Adrenal gland (tissue), 12 donors: Measurements from ENCODE around the gene AVPR1A. TPM values are rescaled to one million over a fixed set of nuclear protein-coding genes. Genes with fewer than 3 reads are reported as not detected.

ENCODE experiments used
- DNase-seq, 7 donors: peaks; one replicate each; pipeline ENCODE4 v3.0.0-alpha.2; 2019 to 2020
- H3K27ac ChIP-seq, 5 donors: fragments of 200-600 bp; sonication (generic) in 4 of 5; 1 replicate in 3 of 5; 2 replicates in 2 of 5; pipeline versions ENCODE4 v1.5.1 to v1.8.0; 2016 to 2020; ENCODE audit warnings: mild to moderate bottlenecking in 1 of 5
- H3K27me3 ChIP-seq: fragments of 200-600 bp; 2 replicates; pipeline ENCODE4 v1.8.0; 2021
- H3K36me3 ChIP-seq, 2 donors: fragments of 200-600 bp; replicated peaks in 1 of 2; 1 replicate in 1 of 2; 2 replicates in 1 of 2; pipeline versions ENCODE4 v1.5.1 to v1.8.0; 2018 to 2022
- H3K4me1 ChIP-seq, 2 donors: fragments of 200-600 bp; replicated peaks in 1 of 2; 1 replicate in 1 of 2; 2 replicates in 1 of 2; pipeline versions ENCODE4 v1.5.1 to v1.8.0; 2018 to 2021
- H3K4me3 ChIP-seq, 4 donors: fragments of 200-600 bp; sonication (generic) in 3 of 4; one replicate each; pipeline ENCODE4 v1.5.1; 2016 to 2018
- H3K9me3 ChIP-seq, 3 donors: fragments of 200-600 bp; sonication (generic) in 1 of 3; replicated peaks in 1 of 3; 1 replicate in 2 of 3; 2 replicates in 1 of 3; pipeline versions ENCODE4 v1.5.1 to v1.8.0; 2016 to 2021
- POLR2A ChIP-seq, 2 donors: fragments of 450-650 bp; IDR thresholded peaks; one replicate each; pipeline ENCODE4 v1.6.1; 2017; ENCODE audit warnings: antibody characterized with exemption in 2 of 2, mild to moderate bottlenecking in 2 of 2, moderate library complexity in 1 of 2
- WGBS, 4 donors: extraction: QIAGEN DNeasy Blood & Tissue Kit in 2 of 4; methylation state at CpG; one replicate each; pipeline versions ENCODE4 v1.1.5 to v1.1.7; 2013 to 2017; 5-methylcytosine and 5-hydroxymethylcytosine counted together
- intact Hi-C, 2 donors: fragments of 100-400 bp; cut with DNase I; formaldehyde crosslinking; loops; one replicate each; pipeline versions ENCODE4 v1.14.1 to v1.15.0; 2022 to 2023
- polyA plus RNA-seq, 3 donors: library from polyadenylated mRNA; stranded (reverse); fragments of 200-250 nt in 2 of 3; fragments of 350-450 nt in 1 of 3; fragmentation: Illumina TruSeq in 1 of 3; extraction: RNeasy Lipid Tissue Mini Kit (QIAGEN cat#74804) in 1 of 3; gene quantifications; one replicate each; pipeline ENCODE4 v1.2.3, GENCODE V29; 2013 to 2014
- total RNA-seq, 9 donors: library from RNA; depleted of rRNA in 4 of 9; stranded (reverse); fragments of >200 nt in 4 of 9; fragments of 120-200 nt in 1 of 9; fragmentation: NEBNext Ultra II Directional in 1 of 9; extraction: Animal tissue kit (Norgen Biotek cat#: 25700) in 1 of 9; gene quantifications; one replicate each; pipeline versions ENCODE4 v1.1.0 to v1.2.4, GENCODE V29; 2013 to 2023
- TF ChIP-seq, protein P1 (sequence below), 6 experiments: fragments of 450-650 bp in 4 of 6; fragments of 200-600 bp in 2 of 6; sonication (generic) in 1 of 6; IDR thresholded peaks; 1 replicate in 5 of 6; 2 replicates in 1 of 6; pipeline versions ENCODE4 v1.5.1 to v1.8.0; 2016 to 2021; ENCODE audit warnings: antibody characterized with exemption in 6 of 6, mild to moderate bottlenecking in 2 of 6, moderate library complexity in 1 of 6
- donor health status: healthy with polysubstance abuse.
- donor health status: Bipolar disorder and iron deficiency.
- donor health status: DM: yes; HTN: yes; CAD: no.
- donor health status: DM: no; HTN: no; CAD: no.
- donor health status: DM: no; HTN: no; CAD: no.
- donor health status: DM: yes; HTN: yes; CAD: no.

AVPR1A gene
- total and polyA plus RNA-seq, 12 donors: 1.2 to 273 (median 124) TPM

DNA sequence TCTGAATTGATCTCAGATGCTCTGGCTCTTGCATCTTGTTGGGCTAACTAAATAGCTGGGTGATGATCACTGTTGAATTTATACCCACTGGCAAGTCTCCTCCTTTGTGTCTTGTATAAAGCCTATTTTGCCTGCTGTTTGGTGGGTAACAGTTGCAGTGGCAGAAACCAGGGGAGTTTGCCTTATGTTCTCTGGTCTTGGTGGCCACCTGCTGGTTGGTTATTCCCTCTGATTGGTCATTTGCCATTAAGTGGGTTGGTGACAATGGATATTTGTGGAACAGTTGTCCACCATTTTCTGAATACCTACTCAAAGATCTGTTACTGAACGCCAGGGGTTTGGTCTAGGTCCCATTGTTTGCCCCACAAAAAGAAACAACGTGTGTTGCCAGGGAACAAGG lies 52.1 kb downstream of the AVPR1A start:
- H3K27ac ChIP-seq: no peak overlapping the region
- no peaks in the 10 kb centered on the region for H3K4me1 ChIP-seq
- TF ChIP-seq, protein P1, sequence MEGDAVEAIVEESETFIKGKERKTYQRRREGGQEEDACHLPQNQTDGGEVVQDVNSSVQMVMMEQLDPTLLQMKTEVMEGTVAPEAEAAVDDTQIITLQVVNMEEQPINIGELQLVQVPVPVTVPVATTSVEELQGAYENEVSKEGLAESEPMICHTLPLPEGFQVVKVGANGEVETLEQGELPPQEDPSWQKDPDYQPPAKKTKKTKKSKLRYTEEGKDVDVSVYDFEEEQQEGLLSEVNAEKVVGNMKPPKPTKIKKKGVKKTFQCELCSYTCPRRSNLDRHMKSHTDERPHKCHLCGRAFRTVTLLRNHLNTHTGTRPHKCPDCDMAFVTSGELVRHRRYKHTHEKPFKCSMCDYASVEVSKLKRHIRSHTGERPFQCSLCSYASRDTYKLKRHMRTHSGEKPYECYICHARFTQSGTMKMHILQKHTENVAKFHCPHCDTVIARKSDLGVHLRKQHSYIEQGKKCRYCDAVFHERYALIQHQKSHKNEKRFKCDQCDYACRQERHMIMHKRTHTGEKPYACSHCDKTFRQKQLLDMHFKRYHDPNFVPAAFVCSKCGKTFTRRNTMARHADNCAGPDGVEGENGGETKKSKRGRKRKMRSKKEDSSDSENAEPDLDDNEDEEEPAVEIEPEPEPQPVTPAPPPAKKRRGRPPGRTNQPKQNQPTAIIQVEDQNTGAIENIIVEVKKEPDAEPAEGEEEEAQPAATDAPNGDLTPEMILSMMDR (IDR thresholded peaks at IDR 0.05): no peak
- TF ChIP-seq POLR2A (IDR thresholded peaks at IDR 0.05): no peak
- no peak for DNase-seq
- H3K4me3 ChIP-seq: no peak overlapping the region
- H3K36me3 ChIP-seq: no peaks in the 10 kb centered on the region
- H3K9me3 ChIP-seq: no peaks in the 10 kb centered on the region
- H3K27me3 ChIP-seq: no peaks in the 10 kb centered on the region
- WGBS, 4 donors: 80 to 89% (median 87%) methylated on average over 2 of the region's 2 CpGs
- intact Hi-C loops: no loop called here

DNA sequence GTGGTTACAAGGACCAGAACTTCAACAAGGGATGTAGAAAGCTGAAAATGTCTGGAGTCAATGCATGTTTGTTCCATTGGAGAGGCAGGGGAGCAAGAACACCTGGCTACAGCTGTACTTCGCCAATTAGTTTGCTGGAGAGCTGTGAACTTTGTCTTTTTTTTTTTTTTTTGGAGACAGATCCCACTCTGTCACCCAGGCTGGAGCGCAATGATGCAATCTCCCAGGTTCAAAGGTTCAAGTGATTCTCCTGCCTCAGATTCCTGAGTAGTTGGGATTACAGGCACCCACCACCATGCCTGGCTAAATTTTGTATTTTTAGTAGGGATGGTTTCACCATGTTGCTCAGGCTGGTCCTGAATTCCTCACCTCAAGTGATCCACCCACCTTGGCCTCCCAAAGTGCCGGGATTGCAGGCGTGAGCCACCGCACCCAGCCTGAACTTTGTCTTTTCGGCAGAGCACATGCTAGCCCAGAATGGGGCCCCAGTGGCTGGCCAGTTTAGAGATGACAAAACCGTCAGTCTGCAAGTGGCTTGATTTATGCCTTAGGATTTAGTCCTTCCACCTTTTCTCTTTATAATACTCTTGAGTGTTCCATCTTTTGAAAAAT lies 55.5 kb downstream of the AVPR1A start:
- H3K9me3 ChIP-seq: no peaks in the 10 kb centered on the region
- H3K4me1 ChIP-seq: no peaks in the 10 kb centered on the region
- intact Hi-C loops: no loop called here
- no peak overlapping the region for H3K4me3 ChIP-seq
- H3K27me3 ChIP-seq: no peaks in the 10 kb centered on the region
- no peak for DNase-seq
- H3K27ac ChIP-seq: no peak overlapping the region
- H3K36me3 ChIP-seq: no peaks in the 10 kb centered on the region
- TF ChIP-seq, protein P1 (IDR thresholded peaks at IDR 0.05): no peak
- no peak for TF ChIP-seq POLR2A (IDR thresholded peaks at IDR 0.05)
- WGBS, 4 donors: 87 to 91% (median 88%) methylated on average over 7 of the region's 7 CpGs

DNA sequence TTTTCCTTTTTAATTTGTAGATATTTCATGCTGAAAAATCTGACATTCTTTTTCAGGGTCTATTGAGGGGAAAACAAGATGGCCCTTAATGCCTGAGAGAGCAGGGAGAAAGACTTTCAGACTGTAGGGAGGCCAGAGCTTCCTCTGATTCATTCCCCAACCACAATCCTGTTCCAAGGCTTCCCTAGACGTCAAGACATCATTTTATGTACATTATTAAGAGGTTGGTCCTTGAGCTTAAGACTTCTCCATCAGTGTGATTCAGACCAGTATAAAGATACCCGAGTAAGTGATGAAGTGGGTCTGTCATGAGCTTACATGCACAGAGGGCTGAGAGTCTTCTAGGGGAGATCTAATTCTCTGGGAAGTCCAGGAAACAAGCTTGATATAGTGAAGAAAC lies 57.3 kb downstream of the AVPR1A start:
- intact Hi-C loops: no loop called here
- Histone ChIP-seq H3K36me3 (no peaks in the 10 kb centered on the region), H3K27ac (no peak overlapping the region), H3K9me3 (no peaks in the 10 kb centered on the region), H3K4me3 (no peak overlapping the region), H3K4me1 (no peaks in the 10 kb centered on the region), H3K27me3 (no peaks in the 10 kb centered on the region)
- TF ChIP-seq, protein P1 (IDR thresholded peaks at IDR 0.05): no peak
- TF ChIP-seq POLR2A (IDR thresholded peaks at IDR 0.05): no peak
- WGBS, 4 donors: 36 to 47% (median 41%) methylated on average over 2 of the region's 2 CpGs
- DNase-seq: no peak

DNA sequence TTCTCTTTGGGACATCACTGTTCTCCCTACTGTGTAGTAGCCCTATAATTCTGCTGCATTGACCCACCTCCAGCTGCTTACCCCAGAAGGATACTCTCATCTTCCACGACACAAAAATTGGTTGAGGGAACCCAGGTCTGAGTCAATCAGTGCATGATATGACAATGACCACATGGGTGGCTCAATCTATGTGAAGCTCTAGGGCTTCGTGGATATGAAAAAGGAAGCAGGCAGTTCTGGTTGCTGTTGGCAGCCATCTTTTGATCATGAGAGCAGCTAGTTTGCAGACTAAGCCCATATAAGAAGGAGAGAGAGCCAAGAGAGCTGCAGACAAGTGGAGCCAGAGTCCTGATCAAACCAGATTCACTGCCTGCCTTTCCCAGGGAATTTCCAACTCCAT lies 57.9 kb downstream of the AVPR1A start:
- Histone ChIP-seq H3K36me3 (no peaks in the 10 kb centered on the region), H3K4me1 (no peaks in the 10 kb centered on the region), H3K9me3 (no peaks in the 10 kb centered on the region), H3K27me3 (no peaks in the 10 kb centered on the region), H3K27ac (no peak overlapping the region), H3K4me3 (no peak overlapping the region)
- no peak for TF ChIP-seq POLR2A (IDR thresholded peaks at IDR 0.05)
- TF ChIP-seq, protein P1 (IDR thresholded peaks at IDR 0.05): no peak
- no peak for DNase-seq
- intact Hi-C loops: no loop called here
- 60 to 79% (median 67%) methylated on average over 2 of the region's 2 CpGs for WGBS, 4 donors

Other genes with a start within 250 kb of the AVPR1A start
- gene PPM1H, start 216.1 kb downstream of the AVPR1A start, total RNA-seq: 1 to 10 TPM; 1.9 to 5.5 (median 3.4) TPM
- gene PPM1H, start 216.1 kb downstream of the AVPR1A start, polyA plus RNA-seq: 1 to 10 TPM in 1 of 3 donors, under 1 TPM in 2; 0.81 to 1.8 (median 0.97) TPM